NK-92 (cell line): ENCODE results near the gene GTF2F2.

Experiments used
- DNase-seq: peaks from one replicate; lab custom pipeline; 2025; ENCODE audit not compliant: unreplicated experiment; lab: John Stamatoyannopoulos, UW

The GTF2F2 gene

GRCh38 chr13:45119991-45120864 is at the start of gene GTF2F2:
GTF2F2 (plus strand) TSS chr13:45120510; CDS start chr13:45120656, 146 bp downstream.
- DNase-seq = peak; percentile 23

- no peak for DNase-seq
Measured at GRCh38 chr13:45073809-45074208, 46.5 kb upstream of the GTF2F2 start.

- DNase-seq = no peak
Measured at GRCh38 chr13:45074721-45075120, 45.6 kb upstream of the GTF2F2 start.

GRCh38 chr13:45078003-45078402 is 42.3 kb upstream of the GTF2F2 start:
- no peak for DNase-seq

GRCh38 chr13:45082964-45083363 is 37.3 kb upstream of the GTF2F2 start:
- no peak for DNase-seq

GRCh38 chr13:45084515-45084914 is 35.8 kb upstream of the GTF2F2 start:
- no peak for DNase-seq

GRCh38 chr13:45086484-45086883 is 33.8 kb upstream of the GTF2F2 start:
- DNase-seq = no peak

- DNase-seq = no peak
Measured at GRCh38 chr13:45092663-45093062, 27.6 kb upstream of the GTF2F2 start.

- no peak for DNase-seq
Measured at GRCh38 chr13:45100573-45101262, 19.6 kb upstream of the GTF2F2 start.

- no peak for DNase-seq
Measured at GRCh38 chr13:45101327-45102018, 18.8 kb upstream of the GTF2F2 start.

- no peak for DNase-seq
Measured at GRCh38 chr13:45102136-45102507, 18.2 kb upstream of the GTF2F2 start.

GRCh38 chr13:45103449-45103848 is 16.9 kb upstream of the GTF2F2 start:
- no peak for DNase-seq

GRCh38 chr13:45104261-45104660 is 16.0 kb upstream of the GTF2F2 start:
- DNase-seq = no peak

GRCh38 chr13:45105895-45106294 is 14.4 kb upstream of the GTF2F2 start:
- no peak for DNase-seq

GRCh38 chr13:45107539-45107938 is 12.8 kb upstream of the GTF2F2 start:
- no peak for DNase-seq

- DNase-seq = no peak
Measured at GRCh38 chr13:45108716-45109101, 11.6 kb upstream of the GTF2F2 start.

GRCh38 chr13:45109102-45109720 is 11.1 kb upstream of the GTF2F2 start:
- no peak for DNase-seq

GRCh38 chr13:45113233-45114224 is 6.8 kb upstream of the GTF2F2 start:
- DNase-seq = no peak

GRCh38 chr13:45119469-45119990 is 780 bp upstream of the GTF2F2 start:
- no peak for DNase-seq
